ENCODE measurements around the gene MTUS2.

GRCh38 chr13:29174093-29174492 lies 354.0 kb downstream of the MTUS2 start:
- TF ChIP-seq, protein P1, sequence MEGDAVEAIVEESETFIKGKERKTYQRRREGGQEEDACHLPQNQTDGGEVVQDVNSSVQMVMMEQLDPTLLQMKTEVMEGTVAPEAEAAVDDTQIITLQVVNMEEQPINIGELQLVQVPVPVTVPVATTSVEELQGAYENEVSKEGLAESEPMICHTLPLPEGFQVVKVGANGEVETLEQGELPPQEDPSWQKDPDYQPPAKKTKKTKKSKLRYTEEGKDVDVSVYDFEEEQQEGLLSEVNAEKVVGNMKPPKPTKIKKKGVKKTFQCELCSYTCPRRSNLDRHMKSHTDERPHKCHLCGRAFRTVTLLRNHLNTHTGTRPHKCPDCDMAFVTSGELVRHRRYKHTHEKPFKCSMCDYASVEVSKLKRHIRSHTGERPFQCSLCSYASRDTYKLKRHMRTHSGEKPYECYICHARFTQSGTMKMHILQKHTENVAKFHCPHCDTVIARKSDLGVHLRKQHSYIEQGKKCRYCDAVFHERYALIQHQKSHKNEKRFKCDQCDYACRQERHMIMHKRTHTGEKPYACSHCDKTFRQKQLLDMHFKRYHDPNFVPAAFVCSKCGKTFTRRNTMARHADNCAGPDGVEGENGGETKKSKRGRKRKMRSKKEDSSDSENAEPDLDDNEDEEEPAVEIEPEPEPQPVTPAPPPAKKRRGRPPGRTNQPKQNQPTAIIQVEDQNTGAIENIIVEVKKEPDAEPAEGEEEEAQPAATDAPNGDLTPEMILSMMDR (IDR thresholded peaks at IDR 0.05; ENCODE audit: insufficient read depth, low read length): no peak
- TF ChIP-seq, protein P2, sequence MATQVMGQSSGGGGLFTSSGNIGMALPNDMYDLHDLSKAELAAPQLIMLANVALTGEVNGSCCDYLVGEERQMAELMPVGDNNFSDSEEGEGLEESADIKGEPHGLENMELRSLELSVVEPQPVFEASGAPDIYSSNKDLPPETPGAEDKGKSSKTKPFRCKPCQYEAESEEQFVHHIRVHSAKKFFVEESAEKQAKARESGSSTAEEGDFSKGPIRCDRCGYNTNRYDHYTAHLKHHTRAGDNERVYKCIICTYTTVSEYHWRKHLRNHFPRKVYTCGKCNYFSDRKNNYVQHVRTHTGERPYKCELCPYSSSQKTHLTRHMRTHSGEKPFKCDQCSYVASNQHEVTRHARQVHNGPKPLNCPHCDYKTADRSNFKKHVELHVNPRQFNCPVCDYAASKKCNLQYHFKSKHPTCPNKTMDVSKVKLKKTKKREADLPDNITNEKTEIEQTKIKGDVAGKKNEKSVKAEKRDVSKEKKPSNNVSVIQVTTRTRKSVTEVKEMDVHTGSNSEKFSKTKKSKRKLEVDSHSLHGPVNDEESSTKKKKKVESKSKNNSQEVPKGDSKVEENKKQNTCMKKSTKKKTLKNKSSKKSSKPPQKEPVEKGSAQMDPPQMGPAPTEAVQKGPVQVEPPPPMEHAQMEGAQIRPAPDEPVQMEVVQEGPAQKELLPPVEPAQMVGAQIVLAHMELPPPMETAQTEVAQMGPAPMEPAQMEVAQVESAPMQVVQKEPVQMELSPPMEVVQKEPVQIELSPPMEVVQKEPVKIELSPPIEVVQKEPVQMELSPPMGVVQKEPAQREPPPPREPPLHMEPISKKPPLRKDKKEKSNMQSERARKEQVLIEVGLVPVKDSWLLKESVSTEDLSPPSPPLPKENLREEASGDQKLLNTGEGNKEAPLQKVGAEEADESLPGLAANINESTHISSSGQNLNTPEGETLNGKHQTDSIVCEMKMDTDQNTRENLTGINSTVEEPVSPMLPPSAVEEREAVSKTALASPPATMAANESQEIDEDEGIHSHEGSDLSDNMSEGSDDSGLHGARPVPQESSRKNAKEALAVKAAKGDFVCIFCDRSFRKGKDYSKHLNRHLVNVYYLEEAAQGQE (IDR thresholded peaks at IDR 0.05; ENCODE audit: insufficient replicate concordance, low read depth): no peak

Data from HL-60 (cell line).